T-cell (primary cell): Measurements from ENCODE around the gene PKD1L1. TPM values are rescaled to one million over a fixed set of nuclear protein-coding genes. Genes with fewer than 3 reads are reported as not detected.

Source experiments
- ATAC-seq, 4 experiments: fragments of 200-7000 bp in 3 of 4; fragments of 150-1000 bp in 1 of 4; cut with Tn5 transposase; replicated peaks in 1 of 4; 1 replicate in 3 of 4; 2 replicates in 1 of 4; pipeline ENCODE4 v1.10.0; 2021; ENCODE audit warnings: moderate library complexity in 3 of 4, mild to moderate bottlenecking in 2 of 4, moderate number of reproducible peaks in 1 of 4
- CTCF ChIA-PET, 2 donors: fragments of 300-600 bp; sonication (Branson Sonifier 250); formaldehyde crosslinking; loops; one replicate each; lab custom pipeline; 2022; ENCODE audit warnings: antibody characterized with exemption in 2 of 2; lab: Charles Lee
- POLR2A ChIA-PET, 2 donors: fragments of 300-600 bp; sonication (Branson Sonifier 250); formaldehyde crosslinking; loops; one replicate each; lab custom pipeline; 2022; ENCODE audit warnings: antibody characterized with exemption in 2 of 2; lab: Charles Lee
- DNase-seq, 35 experiments: peaks; one replicate each; pipeline versions ENCODE4 v3.0.0 to v3.0.0-alpha.2; 2013 to 2023
- H3K27ac ChIP-seq: one replicate; pipeline ENCODE4 v1.5.1; 2013; ENCODE audit warnings: low read length
- H3K27me3 ChIP-seq, 2 experiments: replicated peaks in 1 of 2; 1 replicate in 1 of 2; 2 replicates in 1 of 2; pipeline versions ENCODE4 v1.6.1 to v1.7.0; 2013; ENCODE audit warnings: low read length in 1 of 2, mixed read lengths in 1 of 2; ENCODE audit not compliant: control insufficient read depth in 2 of 2, insufficient read depth in 2 of 2; ENCODE audit errors: extremely low read depth in 1 of 2
- H3K36me3 ChIP-seq, 2 donors: 1 replicate in 1 of 2; 2 replicates in 1 of 2; pipeline versions ENCODE4 v1.6.1 to v1.7.0; 2013; ENCODE audit warnings: low read length in 1 of 2; ENCODE audit not compliant: control insufficient read depth in 2 of 2, insufficient read depth in 1 of 2; ENCODE audit errors: extremely low read depth in 1 of 2
- H3K4me1 ChIP-seq, 2 experiments: 1 replicate in 1 of 2; 2 replicates in 1 of 2; pipeline versions ENCODE4 v1.6.1 to v1.7.0; 2013; ENCODE audit warnings: low read length in 2 of 2, mixed read lengths in 1 of 2; ENCODE audit not compliant: insufficient read depth in 2 of 2, control insufficient read depth in 1 of 2; ENCODE audit errors: extremely low read depth in 1 of 2
- H3K4me3 ChIP-seq, 2 donors: 1 replicate in 1 of 2; 2 replicates in 1 of 2; pipeline versions ENCODE4 v1.5.1 to v1.7.0; 2013; ENCODE audit warnings: mild to moderate bottlenecking in 2 of 2, low read length in 1 of 2, moderate library complexity in 1 of 2; ENCODE audit not compliant: control insufficient read depth in 1 of 2; ENCODE audit errors: extremely low read depth in 1 of 2
- H3K9me3 ChIP-seq: 2 replicates; pipeline ENCODE4 v1.7.0; 2013
- H3K27ac Mint-ChIP-seq, 2 donors: one replicate each; pipeline ENCODE4 v1.8.0; 2020 to 2021; ENCODE audit warnings: mild to moderate bottlenecking in 2 of 2, mixed read lengths in 2 of 2
- H3K27me3 Mint-ChIP-seq, 2 donors: one replicate each; pipeline ENCODE4 v1.8.0; 2021 to 2022; ENCODE audit warnings: mixed read lengths in 2 of 2
- H3K36me3 Mint-ChIP-seq: one replicate; pipeline ENCODE4 v1.8.0; 2021; ENCODE audit warnings: mixed read lengths
- H3K4me1 Mint-ChIP-seq, 3 donors: one replicate each; pipeline ENCODE4 v1.8.0; 2020 to 2022; ENCODE audit warnings: mixed read lengths in 3 of 3, mild to moderate bottlenecking in 1 of 3
- H3K4me3 Mint-ChIP-seq, 3 donors: one replicate each; pipeline ENCODE4 v1.8.0; 2020 to 2022; ENCODE audit warnings: mild to moderate bottlenecking in 3 of 3, mixed read lengths in 3 of 3, moderate library complexity in 3 of 3
- H3K9me3 Mint-ChIP-seq, 3 donors: one replicate each; pipeline ENCODE4 v1.8.0; 2020 to 2022; ENCODE audit warnings: mixed read lengths in 3 of 3
- WGBS: methylation state at CpG from one replicate; pipeline ENCODE4 v1.1.5; 2013; ENCODE audit warnings: missing lambda C conversion rate; ENCODE audit not compliant: insufficient coverage; 5-methylcytosine and 5-hydroxymethylcytosine counted together
- total RNA-seq, 35 experiments: library from RNA in 6 of 35; stranded (reverse) in 6 of 35; fragments of 120-200 nt in 1 of 35; gene quantifications; one replicate each; pipeline versions ENCODE4 v1.2.1 to v1.2.4 and lab custom pipeline; 2013 to 2026

PKD1L1 gene
- total RNA-seq, 5 donors from 2014 or later (not counting 1 experiment from before 2014, with no cell fraction given), result 0.30 to 0.76 (median 0.38) TPM

- no peaks in the 10 kb centered on the region for H3K36me3 Mint-ChIP-seq
- H3K9me3 Mint-ChIP-seq, result no peaks in the 10 kb centered on the region
- H3K4me3 Mint-ChIP-seq, result no peak overlapping the region
- H3K4me1 Mint-ChIP-seq, result no peaks in the 10 kb centered on the region
- Histone ChIP-seq H3K27me3 (peaks cover 0 to 6% of the 10 kb centered on the region in 2 experiments), H3K36me3 (no peaks in the 10 kb centered on the region), H3K27ac (no peak overlapping the region), H3K9me3 (no peaks in the 10 kb centered on the region), H3K4me1 (no peaks in the 10 kb centered on the region), H3K4me3 (no peak overlapping the region)
- DNase-seq, result no peak
- no peak overlapping the region for H3K27ac Mint-ChIP-seq
- CTCF ChIA-PET, result no interaction called here
- no peak for ATAC-seq
- WGBS, result 83% methylated on average over 3 of the region's 6 CpGs
- H3K27me3 Mint-ChIP-seq, result no peaks in the 10 kb centered on the region
- POLR2A ChIA-PET, result no interaction called here
Measured at GRCh38 chr7:47804767-47805545, 143.3 kb downstream of the PKD1L1 start.

DNA sequence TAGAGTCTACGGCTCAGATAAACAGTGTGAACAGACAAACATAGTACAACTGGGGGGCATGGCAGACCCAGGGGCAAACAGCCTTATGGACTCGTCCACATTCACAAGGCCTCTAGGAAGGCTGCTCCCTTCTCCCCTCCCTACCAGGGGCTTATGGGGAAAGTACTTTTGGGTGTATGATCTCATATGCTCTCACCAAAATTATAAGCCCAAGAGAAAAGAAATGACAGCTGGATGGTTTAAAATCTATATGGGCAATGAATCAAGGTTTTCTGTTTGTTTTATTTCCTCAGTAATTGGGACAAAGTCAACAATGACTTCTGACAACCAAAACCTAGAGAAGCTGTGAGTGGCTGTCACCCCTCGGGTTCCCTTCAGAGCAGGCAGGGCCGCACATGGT, 144.4 kb downstream of the PKD1L1 start:
- Histone ChIP-seq H3K4me3 (no peak overlapping the region), H3K9me3 (no peaks in the 10 kb centered on the region), H3K27me3 (peaks cover 0 to 6% of the 10 kb centered on the region in 2 experiments), H3K4me1 (no peaks in the 10 kb centered on the region), H3K27ac (no peak overlapping the region), H3K36me3 (no peaks in the 10 kb centered on the region)
- Mint-ChIP-seq H3K4me3 (no peak overlapping the region), H3K36me3 (no peaks in the 10 kb centered on the region), H3K9me3 (no peaks in the 10 kb centered on the region), H3K4me1 (no peaks in the 10 kb centered on the region), H3K27me3 (no peaks in the 10 kb centered on the region), H3K27ac (no peak overlapping the region)
- ATAC-seq (no peak), DNase-seq (no peak)
- ChIA-PET POLR2A (interaction anchor here in 1 of 2 donors (0.6 kb wide), 1 partner anchor 60 kb away, joined by 3 read pairs; no protein-coding TSS in a partner anchor), CTCF (no interaction called here)
- WGBS, result no CpG with 5 or more reads among the region's 4 CpGs

DNA sequence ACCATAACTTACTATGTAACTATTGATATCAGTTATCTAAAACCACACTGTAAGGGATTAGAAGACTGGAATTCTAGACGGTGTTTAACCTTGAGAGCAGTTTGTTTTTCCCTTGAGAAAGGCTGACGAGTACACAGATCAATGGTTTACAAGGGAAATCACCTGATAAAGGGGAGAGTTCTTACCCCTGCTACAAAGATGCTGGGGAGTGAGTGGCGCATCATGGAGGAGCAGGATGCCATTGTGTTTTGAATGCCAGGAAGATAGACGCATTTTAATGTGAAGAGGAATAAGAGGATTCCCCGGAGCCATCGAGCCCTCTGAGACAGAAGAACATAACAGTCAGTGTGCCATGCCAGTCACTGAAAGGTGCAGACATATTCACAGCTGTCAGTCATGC, 145.2 kb downstream of the PKD1L1 start:
- DNase-seq, result no peak
- Histone ChIP-seq H3K27me3 (peaks cover 0 to 6% of the 10 kb centered on the region in 2 experiments), H3K4me3 (no peak overlapping the region), H3K4me1 (no peaks in the 10 kb centered on the region), H3K9me3 (no peaks in the 10 kb centered on the region), H3K27ac (no peak overlapping the region), H3K36me3 (no peaks in the 10 kb centered on the region)
- Mint-ChIP-seq H3K36me3 (no peaks in the 10 kb centered on the region), H3K4me1 (no peaks in the 10 kb centered on the region), H3K27ac (no peak overlapping the region), H3K4me3 (no peak overlapping the region), H3K9me3 (no peaks in the 10 kb centered on the region), H3K27me3 (no peaks in the 10 kb centered on the region)
- 94% methylated on average over 5 of the region's 6 CpGs for WGBS
- CTCF ChIA-PET, result no interaction called here
- POLR2A ChIA-PET, result no interaction called here
- ATAC-seq, result no peak

DNA sequence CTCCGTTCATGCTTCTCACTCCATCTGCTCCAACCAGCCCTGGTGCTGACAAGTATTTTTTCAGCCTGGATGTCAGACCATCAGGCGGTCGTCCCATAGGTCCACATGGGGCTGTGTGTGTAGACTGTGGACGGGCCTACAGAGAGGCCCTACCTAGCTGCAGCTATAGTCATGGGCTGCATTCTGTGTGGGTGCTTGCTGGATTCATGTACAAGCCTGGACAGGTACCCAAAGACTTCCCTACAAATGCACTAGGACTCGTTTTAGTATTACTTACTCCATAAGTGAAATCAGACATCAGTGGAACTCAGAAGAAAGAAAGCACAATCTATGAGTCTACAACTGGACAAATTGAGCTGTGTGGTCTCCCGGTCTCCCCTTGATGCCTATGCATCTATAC, 146.8 kb downstream of the PKD1L1 start:
- H3K4me3 Mint-ChIP-seq, result no peak overlapping the region
- H3K27ac Mint-ChIP-seq, result no peak overlapping the region
- no peaks in the 10 kb centered on the region for H3K9me3 ChIP-seq
- no peak for ATAC-seq
- WGBS, result 43% methylated on average over 1 of the region's 6 CpGs
- no peaks in the 10 kb centered on the region for H3K27me3 Mint-ChIP-seq
- no peaks in the 10 kb centered on the region for H3K4me1 ChIP-seq
- no peaks in the 10 kb centered on the region for H3K4me1 Mint-ChIP-seq
- no peaks in the 10 kb centered on the region for H3K36me3 ChIP-seq
- H3K9me3 Mint-ChIP-seq, result no peaks in the 10 kb centered on the region
- no peaks in the 10 kb centered on the region for H3K27me3 ChIP-seq
- no peaks in the 10 kb centered on the region for H3K36me3 Mint-ChIP-seq
- ChIA-PET POLR2A (no interaction called here), CTCF (no interaction called here)
- H3K27ac ChIP-seq, result no peak overlapping the region
- no peak for DNase-seq
- H3K4me3 ChIP-seq, result no peak overlapping the region

DNA sequence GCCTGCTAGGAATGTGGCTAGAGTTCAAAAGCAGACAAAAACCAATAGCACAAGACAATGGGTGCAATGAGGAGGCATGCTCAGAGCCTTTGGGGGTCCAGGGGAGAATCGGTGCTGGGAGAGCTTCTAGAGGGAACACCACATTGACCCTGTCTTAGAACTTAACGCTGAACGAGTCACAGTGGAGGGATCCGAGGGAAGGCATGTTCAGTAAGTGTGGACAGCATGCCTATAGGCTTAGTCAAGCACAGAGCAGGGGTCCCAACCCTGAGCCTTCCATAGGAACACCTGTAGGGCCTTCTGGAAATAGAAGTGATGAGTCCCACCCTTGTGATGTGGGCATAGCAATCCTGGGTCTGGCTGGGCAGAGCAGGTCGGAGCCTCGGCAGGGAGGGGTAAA, 148.7 kb downstream of the PKD1L1 start:
- no peak overlapping the region for H3K27ac ChIP-seq
- H3K4me1 ChIP-seq, result no peaks in the 10 kb centered on the region
- Mint-ChIP-seq H3K27ac (no peak overlapping the region), H3K9me3 (no peaks in the 10 kb centered on the region), H3K27me3 (peaks cover 0 to 1% of the 10 kb centered on the region in 2 donors), H3K4me3 (no peak overlapping the region), H3K36me3 (no peaks in the 10 kb centered on the region), H3K4me1 (no peaks in the 10 kb centered on the region)
- no peaks in the 10 kb centered on the region for H3K27me3 ChIP-seq
- ChIA-PET POLR2A (no interaction called here), CTCF (no interaction called here)
- no peak for DNase-seq
- no peaks in the 10 kb centered on the region for H3K9me3 ChIP-seq
- H3K36me3 ChIP-seq, result no peaks in the 10 kb centered on the region
- ATAC-seq, result no peak
- 90% methylated on average over 3 of the region's 6 CpGs for WGBS
- H3K4me3 ChIP-seq, result no peak overlapping the region

GRCh38 chr7:47796347-47796746, 151.9 kb downstream of the PKD1L1 start:
- Mint-ChIP-seq H3K27ac (no peak overlapping the region), H3K27me3 (peaks cover 0 to 6% of the 10 kb centered on the region in 2 donors), H3K4me3 (no peak overlapping the region), H3K4me1 (no peaks in the 10 kb centered on the region), H3K9me3 (no peaks in the 10 kb centered on the region), H3K36me3 (no peaks in the 10 kb centered on the region)
- H3K27me3 ChIP-seq, result peaks cover 0 to 2% of the 10 kb centered on the region in 2 experiments
- no peak overlapping the region for H3K27ac ChIP-seq
- no peaks in the 10 kb centered on the region for H3K36me3 ChIP-seq
- no peaks in the 10 kb centered on the region for H3K9me3 ChIP-seq
- no peak for ATAC-seq
- no peak for DNase-seq
- 60% methylated on average over 3 of the region's 4 CpGs for WGBS
- H3K4me1 ChIP-seq, result no peaks in the 10 kb centered on the region
- no peak overlapping the region for H3K4me3 ChIP-seq
- POLR2A ChIA-PET, result no interaction called here
- CTCF ChIA-PET, result no interaction called here
